ENCODE results near the gene TMEM203. TPM values are rescaled to one million over a fixed set of nuclear protein-coding genes. Genes with fewer than 3 reads are reported as not detected.

TMEM203 gene
- total RNA-seq, 1 experiment from 2014 or later, result 36.4 TPM

DNA sequence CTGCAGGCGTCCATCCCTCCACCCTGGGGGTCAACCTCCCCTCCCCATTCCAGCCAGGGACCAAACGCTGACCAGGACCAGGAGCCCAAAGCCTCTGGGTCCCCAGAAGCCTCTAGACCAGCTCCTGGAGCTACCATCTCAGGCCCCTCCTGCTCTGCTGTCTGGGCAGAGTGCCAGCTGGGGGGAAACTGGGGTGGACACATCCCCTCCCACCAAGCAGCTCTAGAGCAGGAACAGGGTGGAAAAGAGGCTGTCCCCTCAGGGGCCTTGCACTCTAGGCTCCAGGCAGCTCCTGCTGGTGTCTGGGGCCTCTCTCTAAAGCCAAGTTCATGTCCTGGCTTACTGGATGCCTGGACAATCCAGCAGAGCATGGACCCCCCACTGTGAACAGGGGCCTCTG, 12.6 kb downstream of the TMEM203 start:
- Histone ChIP-seq H2AFZ (ENCODE audit: low read length) (no peak overlapping the region), H3K9me2 (replicated peaks; ENCODE audit: low read length) (no peaks in the 10 kb centered on the region), H3K27ac (ENCODE audit: low read length) (no peak overlapping the region), H3K4me3 (ENCODE audit: low read length) (no peak overlapping the region), H3F3A (ENCODE audit: low read length, unreplicated experiment) (no peaks in the 10 kb centered on the region), H3K9ac (ENCODE audit: low read length) (no peak overlapping the region), H3K27me3 (ENCODE audit: low read length) (no peaks in the 10 kb centered on the region), H3K36me3 (ENCODE audit: low read depth, low read length) (no peaks in the 10 kb centered on the region), H3K4me2 (ENCODE audit: low read length) (no peak overlapping the region), H3K9me3 (ENCODE audit: low read length) (no peaks in the 10 kb centered on the region), H4K20me1 (ENCODE audit: low read length) (peaks cover 11% of the 10 kb centered on the region), H3K4me1 (ENCODE audit: insufficient read depth, low read length) (peaks cover 34% of the 10 kb centered on the region), H3K79me2 (ENCODE audit: low read length) (peaks cover 29% of the 10 kb centered on the region)
- ATAC-seq (no peak), DNase-seq (no peak)
- ChIA-PET CTCF (no interaction called here), POLR2A (ENCODE audit: unreplicated experiment) (no interaction called here)
- intact Hi-C loops (cut with micrococcal nuclease), result no loop called here
- no TSS peak for BruUV-seq (replicated peaks)
- TF ChIP-seq CTCF (conservative IDR thresholded peaks at IDR 0.05; ENCODE audit: low read depth, low read length) (no peak), EZH2 (IDR thresholded peaks at IDR 0.05; ENCODE audit: low read length, unreplicated experiment) (no peak)

DNA sequence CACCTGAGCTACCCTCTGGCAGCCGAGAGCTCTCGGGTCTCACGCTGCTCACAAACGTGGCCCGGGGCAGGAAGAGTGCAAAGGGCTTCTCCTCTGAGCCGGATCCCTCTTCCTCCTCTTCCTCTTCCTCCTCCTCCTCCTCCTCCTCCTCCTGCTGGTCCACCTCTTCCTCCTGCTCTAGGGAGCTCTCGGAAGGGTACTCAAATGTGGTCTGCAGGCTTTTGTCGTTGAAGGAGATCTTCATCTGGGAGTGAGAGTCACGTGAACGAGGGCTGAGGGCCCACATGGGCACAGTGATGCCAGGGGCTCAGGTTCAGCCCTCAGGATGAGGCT, 13.0 kb downstream of the TMEM203 start:
- intact Hi-C loops (cut with micrococcal nuclease), result no loop called here
- POLR2A ChIA-PET (ENCODE audit: unreplicated experiment), result no interaction called here

More for the DNA sequence above, 13.0 kb downstream of the TMEM203 start:
- TF ChIP-seq CTCF (conservative IDR thresholded peaks at IDR 0.05; ENCODE audit: low read depth, low read length) (no peak), EZH2phosphoT487 (IDR thresholded peaks at IDR 0.05; ENCODE audit: borderline replicate concordance, low read length) (no peak), EZH2 (IDR thresholded peaks at IDR 0.05; ENCODE audit: low read length, unreplicated experiment) (no peak)
- H3K4me2 ChIP-seq (ENCODE audit: low read length), result no peak overlapping the region
- no peak overlapping the region for H3K4me3 ChIP-seq (ENCODE audit: low read length)
- peaks cover 11% of the 10 kb centered on the region for H4K20me1 ChIP-seq (ENCODE audit: low read length)
- BruUV-seq (replicated peaks), result no TSS peak
- peaks cover 31% of the 10 kb centered on the region for H3K4me1 ChIP-seq (ENCODE audit: insufficient read depth, low read length)
- CTCF ChIA-PET, result no interaction called here
- no peaks in the 10 kb centered on the region for H3K27me3 ChIP-seq (ENCODE audit: low read length)
- ATAC-seq, result no peak
- no peaks in the 10 kb centered on the region for H3K9me3 ChIP-seq (ENCODE audit: low read length)
- H3K79me2 ChIP-seq (ENCODE audit: low read length), result peaks cover 29% of the 10 kb centered on the region
- no peak overlapping the region for H3K9ac ChIP-seq (ENCODE audit: low read length)
- no peak overlapping the region for H3K27ac ChIP-seq (ENCODE audit: low read length)
- no peak for DNase-seq
- no peak overlapping the region for H2AFZ ChIP-seq (ENCODE audit: low read length)
- no peaks in the 10 kb centered on the region for H3K36me3 ChIP-seq (ENCODE audit: low read depth, low read length)
- no peaks in the 10 kb centered on the region for H3F3A ChIP-seq (ENCODE audit: low read length, unreplicated experiment)
- H3K9me2 ChIP-seq (replicated peaks; ENCODE audit: low read length), result no peaks in the 10 kb centered on the region

Data from PC-3 (cell line).